ENCODE results near the gene APPL1.
"Not testable (repeated sequence)": the region's sequence is repeated elsewhere in the genome, so short reads cannot be mapped to it uniquely, and the experiment has no call there.

Gene APPL1

GRCh38 chr3:57275393-57275792 lies 47.9 kb downstream of the APPL1 start:
- no peak for DNase-seq

DNA sequence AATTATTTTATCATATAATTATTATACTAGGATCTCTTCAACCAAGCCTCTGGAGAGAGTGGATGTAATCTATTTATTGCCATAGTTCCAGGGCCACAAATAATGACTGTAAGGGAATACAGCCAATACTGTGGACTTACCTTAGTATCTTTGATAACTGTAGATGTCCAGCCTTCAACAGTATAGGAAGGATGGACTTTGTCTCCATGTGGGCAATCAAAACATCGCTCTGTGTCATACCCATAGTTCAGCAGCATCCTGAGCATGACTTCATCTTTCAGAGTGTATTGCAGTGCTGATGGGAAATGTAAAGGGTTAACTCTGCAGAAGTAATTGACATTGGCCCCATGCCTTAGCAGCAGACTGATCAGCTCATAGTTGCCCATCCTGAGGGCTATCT lies 50.7 kb downstream of the APPL1 start:
- no peak for DNase-seq

- DNase-seq = no peak
These were observed 52.2 kb downstream of the APPL1 start for GRCh38 chr3:57279685-57280084.

DNA sequence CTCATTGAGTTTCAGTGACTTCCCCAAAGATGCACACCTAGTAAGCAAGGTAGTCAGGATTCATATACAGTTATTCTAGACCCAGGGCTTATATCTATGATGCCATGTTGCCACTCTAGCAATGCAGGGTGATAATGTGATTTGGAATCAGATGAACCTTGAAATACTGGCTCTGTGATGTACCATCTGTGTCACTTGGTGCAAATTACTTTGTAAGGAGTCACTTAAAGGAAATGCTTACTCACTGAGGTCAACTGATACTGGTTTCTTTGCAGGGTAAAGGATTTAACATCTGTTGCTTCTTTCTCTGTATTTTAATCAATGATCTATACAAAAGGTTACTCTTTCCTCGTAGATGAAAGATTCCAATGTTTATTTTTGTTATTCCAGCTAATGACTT lies 54.2 kb downstream of the APPL1 start:
- DNase-seq = no peak

DNA sequence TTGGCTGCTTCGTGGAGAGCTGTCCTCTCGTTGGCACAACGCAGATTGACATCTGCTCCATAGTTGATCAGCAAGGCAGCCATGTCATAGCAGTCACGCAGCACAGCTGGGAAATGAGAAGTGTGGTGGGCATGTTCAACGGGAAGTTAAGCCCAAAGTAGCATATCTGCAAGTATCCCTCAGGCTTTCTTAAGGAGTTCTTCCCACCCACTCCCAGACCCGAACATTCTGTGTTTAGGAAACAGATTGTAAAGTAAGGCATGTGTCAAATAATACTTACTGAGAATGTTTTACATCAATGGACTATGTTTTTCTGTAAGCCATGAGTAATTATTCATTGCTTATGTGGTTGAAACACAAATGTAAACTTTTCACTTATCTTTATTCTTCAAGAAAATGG lies 55.8 kb downstream of the APPL1 start:
- no peak for DNase-seq

- no peak for DNase-seq
These were observed 59.7 kb downstream of the APPL1 start for GRCh38 chr3:57287205-57287604.

- DNase-seq = no peak
These were observed 60.9 kb downstream of the APPL1 start for GRCh38 chr3:57288403-57288802.

DNA sequence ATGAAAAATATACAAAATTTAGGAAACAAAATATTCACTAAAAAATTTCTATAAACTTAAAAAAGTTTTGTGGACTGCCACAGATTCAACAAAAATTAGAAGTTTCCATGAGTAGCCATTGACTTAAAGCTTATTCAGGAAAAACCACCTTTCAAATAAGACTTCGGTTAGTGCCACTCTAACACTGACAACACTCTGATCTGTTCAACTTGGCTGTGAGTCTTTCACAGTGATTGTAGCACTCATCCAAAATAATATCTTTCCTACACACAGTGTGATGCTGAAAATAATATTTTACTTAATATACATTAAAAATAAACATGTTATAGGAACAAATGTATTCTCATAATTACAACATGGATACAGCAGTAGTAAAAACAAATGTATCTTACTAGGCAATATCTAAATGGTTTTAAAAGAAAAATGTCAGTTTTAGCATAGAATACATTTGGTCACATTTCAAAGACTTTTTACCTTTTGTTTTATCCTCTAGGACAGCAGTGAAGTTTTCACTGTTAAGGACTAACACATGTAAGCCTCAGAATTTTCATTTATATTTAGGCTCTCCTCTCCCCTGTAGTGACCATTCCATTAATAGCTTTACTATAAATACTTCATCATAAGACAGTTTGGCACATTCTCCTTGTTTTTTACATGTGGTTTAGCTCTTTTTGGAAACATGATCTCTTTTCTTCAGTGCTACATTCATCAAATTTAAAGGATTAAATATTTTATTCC lies 64.8 kb downstream of the APPL1 start, which contains the start of gene ASB14:
ASB14 (minus strand) TSS at position 527 of the 738 bp plus-strand sequence. CDS start 652 bp downstream, outside the sequence.
- DNase-seq = no peak

GRCh38 chr3:57292897-57293526 lies 65.5 kb downstream of the APPL1 start:
- DNase-seq = no peak

DNA sequence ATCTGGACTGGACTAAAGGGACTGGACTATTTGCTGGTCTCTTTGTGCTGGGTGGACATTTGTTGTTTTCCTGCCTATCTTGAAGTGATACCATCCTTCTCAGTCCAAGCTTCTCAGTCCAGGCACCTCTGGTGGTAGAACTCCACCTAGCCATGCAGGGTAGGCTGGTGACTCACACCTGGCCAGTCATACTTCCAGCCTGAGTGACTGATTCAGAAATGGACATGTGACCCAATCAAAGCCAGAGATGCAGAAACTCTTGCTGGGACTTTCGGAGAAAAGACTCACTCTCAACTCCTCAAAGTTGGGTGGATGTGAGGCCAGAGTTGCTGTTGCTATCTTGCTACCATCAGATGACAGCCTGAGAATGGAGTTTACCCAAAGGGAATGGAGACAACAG lies 70.5 kb downstream of the APPL1 start:
- DNase-seq = no peak

DNA sequence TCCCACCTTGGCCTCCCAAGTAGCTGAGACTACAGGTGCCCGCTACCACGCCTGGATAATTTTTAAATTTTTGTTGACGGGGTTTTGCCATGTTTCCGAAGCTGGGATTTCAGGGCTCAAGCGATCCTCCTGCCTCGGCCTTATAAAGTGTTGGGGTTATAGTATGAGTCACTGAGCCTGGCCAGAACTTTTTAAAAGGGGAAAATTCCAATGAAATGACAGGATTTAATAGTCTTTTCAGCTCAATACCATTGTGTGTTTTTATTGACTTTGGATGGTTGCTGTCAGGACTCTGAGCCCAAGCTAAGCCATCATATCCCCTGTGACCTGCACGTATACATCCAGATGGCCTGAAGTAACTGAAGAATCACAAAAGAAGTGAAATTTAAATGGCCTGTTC lies 76.0 kb downstream of the APPL1 start:
- DNase-seq = not testable (repeated sequence)

DNA sequence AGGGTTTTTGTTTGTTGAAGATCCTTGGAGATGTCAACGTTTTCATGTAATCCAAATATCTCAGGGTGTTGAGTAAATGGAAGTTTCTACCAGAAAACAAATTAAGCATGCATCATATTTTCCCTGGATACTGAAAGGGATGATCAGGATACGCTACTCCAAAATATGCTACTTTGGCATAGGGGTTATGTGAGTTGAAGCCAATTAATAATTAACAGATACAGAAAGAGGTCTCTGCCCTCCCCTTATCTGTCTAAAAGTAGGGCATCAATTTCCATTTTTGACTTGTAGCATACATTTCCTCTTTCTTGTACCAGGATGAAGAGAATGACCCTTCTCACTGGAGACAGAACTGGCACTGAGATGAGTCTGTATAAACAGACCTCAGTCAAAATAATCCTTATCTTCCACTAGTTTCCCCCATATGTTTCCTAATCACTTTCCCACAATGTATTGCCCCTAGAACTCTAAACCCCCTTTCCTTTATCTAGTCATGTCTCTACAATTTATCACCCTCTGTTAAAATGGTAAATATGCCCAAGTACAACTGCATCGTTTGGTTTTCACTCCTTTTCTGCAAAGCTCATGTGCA lies 82.3 kb downstream of the APPL1 start:
- no peak for DNase-seq

DNA sequence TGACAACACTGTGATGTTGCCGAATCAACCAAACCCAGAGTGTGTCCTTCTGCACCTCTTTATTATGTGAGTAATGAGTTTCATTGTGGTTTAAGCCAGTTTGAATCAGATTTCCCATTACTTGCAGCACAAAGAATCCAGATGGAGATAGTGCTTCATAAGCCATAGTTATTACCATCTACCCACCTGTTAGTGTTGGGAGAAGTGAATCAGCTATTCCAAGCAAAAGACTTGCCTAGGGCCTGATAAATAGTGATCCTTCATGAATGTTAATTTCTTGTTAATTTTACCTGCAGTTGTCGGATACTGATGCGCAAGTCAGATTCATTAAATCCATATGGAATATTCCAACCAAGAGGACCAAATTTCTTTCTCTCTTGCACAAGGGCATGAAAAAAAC lies 86.7 kb downstream of the APPL1 start:
- DNase-seq = no peak

Data from NCI-H1417 treated with DMSO at 0.1 percent for 48 hours (cell line).